Measurements from ENCODE around the gene SLC23A2. TPM values are rescaled to one million over a fixed set of nuclear protein-coding genes. Genes with fewer than 3 reads are reported as not detected.
A peak's percentile ranks its signal among the peaks of the same experiment; 100 is the strongest.

The SLC23A2 gene
- polyA plus RNA-seq, 3 donors = 3.3 to 28.4 (median 6.4) TPM

DNA sequence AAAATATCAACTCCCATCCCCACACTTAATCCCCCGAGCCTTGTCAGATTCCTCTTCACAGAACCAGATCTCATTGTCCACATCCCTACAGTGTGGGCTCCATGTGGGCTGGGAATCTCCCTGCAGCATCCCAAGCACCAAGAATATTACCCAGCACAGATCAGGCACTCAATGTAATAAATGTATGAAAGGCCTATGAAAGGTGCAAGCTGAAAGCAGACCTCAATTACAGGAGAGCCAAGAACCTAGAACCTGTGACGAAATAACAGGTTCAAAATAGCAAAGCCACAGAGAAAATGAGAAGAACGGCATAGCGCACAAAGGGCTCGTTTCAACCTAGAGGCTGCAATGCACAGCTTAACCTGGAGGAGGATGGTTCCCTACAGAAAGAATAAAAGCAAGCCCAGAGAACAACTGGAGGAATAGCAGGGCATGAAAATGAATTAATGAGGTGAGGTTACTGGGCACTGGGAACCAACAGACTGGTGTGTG lies 3.1 kb downstream of the SLC23A2 start:
- peak overlapping the region in 2 of 7 donors; percentile 43 to 55 for H3K27ac Mint-ChIP-seq
- Histone ChIP-seq H2AFZ (ENCODE audit: insufficient read depth, low read depth, low read length, poor library complexity, severe bottlenecking) (no peak overlapping the region), H3K9ac (ENCODE audit: insufficient read depth, low read length, poor library complexity, severe bottlenecking) (no peak overlapping the region), H3K27me3 (ENCODE audit: control insufficient read depth in 2 of 2, insufficient read depth in 2 of 2, low read length in 2 of 2) (no peaks in the 10 kb centered on the region), H4K20me1 (ENCODE audit: insufficient read depth, low read length) (peaks cover 66% of the 10 kb centered on the region), H3K36me3 (replicated peaks in 1 of 2; ENCODE audit: control insufficient read depth in 1 of 2, insufficient read depth in 2 of 2, low read length in 2 of 2) (no peaks in the 10 kb centered on the region), H3K79me2 (ENCODE audit: insufficient read depth, low read length) (peaks cover 77% of the 10 kb centered on the region), H3K27ac (ENCODE audit: low read depth in 1 of 2, low read length in 2 of 2) (no peak overlapping the region), H3K4me1 (ENCODE audit: control insufficient read depth in 1 of 2, insufficient read depth in 2 of 2, low read length in 2 of 2) (peaks cover 34 to 38% of the 10 kb centered on the region in 2 donors), H3K4me2 (replicated peaks; ENCODE audit: extremely low read depth, low read length, poor library complexity, severe bottlenecking) (no peak overlapping the region), H3K4me3 (replicated peaks in 1 of 3; ENCODE audit: low read depth in 2 of 3, low read length in 3 of 3) (no peak overlapping the region), H3K9me3 (replicated peaks in 1 of 2; ENCODE audit: control insufficient read depth in 1 of 2, insufficient read depth in 1 of 2, low read length in 2 of 2) (no peaks in the 10 kb centered on the region)
- TF ChIP-seq, protein P1, sequence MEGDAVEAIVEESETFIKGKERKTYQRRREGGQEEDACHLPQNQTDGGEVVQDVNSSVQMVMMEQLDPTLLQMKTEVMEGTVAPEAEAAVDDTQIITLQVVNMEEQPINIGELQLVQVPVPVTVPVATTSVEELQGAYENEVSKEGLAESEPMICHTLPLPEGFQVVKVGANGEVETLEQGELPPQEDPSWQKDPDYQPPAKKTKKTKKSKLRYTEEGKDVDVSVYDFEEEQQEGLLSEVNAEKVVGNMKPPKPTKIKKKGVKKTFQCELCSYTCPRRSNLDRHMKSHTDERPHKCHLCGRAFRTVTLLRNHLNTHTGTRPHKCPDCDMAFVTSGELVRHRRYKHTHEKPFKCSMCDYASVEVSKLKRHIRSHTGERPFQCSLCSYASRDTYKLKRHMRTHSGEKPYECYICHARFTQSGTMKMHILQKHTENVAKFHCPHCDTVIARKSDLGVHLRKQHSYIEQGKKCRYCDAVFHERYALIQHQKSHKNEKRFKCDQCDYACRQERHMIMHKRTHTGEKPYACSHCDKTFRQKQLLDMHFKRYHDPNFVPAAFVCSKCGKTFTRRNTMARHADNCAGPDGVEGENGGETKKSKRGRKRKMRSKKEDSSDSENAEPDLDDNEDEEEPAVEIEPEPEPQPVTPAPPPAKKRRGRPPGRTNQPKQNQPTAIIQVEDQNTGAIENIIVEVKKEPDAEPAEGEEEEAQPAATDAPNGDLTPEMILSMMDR (IDR thresholded peaks at IDR 0.05) = peak; percentile 50
- WGBS (ENCODE audit: insufficient coverage) = 31% methylated on average over 5 of the region's 5 CpGs
- H3K4me1 Mint-ChIP-seq = peaks cover 49% of the 10 kb centered on the region
- DNase-seq = peak; percentile 29 to 36 (median 33)
- H3K4me3 Mint-ChIP-seq = no peak overlapping the region
- H3K36me3 Mint-ChIP-seq = peaks cover 3 to 4% of the 10 kb centered on the region in 2 donors
- intact Hi-C loops (cut with micrococcal nuclease) = no loop called here
- H3K9me3 Mint-ChIP-seq = peaks cover 0 to 3% (median 0%) of the 10 kb centered on the region in 7 donors
- peaks cover 0 to 2% (median 0%) of the 10 kb centered on the region in 3 donors for H3K27me3 Mint-ChIP-seq (ENCODE audit: low read depth in 3 of 3)

DNA sequence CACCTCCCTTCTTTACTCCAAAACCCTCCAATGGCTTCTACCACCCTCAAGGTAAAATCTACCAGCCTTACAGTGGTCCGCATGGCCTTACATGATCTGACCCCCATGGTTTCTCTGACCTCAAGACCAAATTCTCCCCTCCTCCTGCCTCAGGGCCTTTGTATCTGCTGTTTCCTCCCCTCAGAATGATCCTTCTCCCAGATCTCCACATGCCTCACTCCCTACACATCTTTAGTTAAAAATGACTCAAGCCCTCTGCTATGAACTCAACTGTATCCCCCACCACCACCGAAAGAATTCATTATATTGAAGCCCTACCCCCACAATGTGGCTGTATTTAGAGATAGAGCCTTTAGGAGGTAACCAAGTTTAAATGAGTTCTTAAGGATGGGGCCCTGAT lies 4.1 kb downstream of the SLC23A2 start:
- Histone ChIP-seq H3K27me3 (ENCODE audit: control insufficient read depth in 2 of 2, insufficient read depth in 2 of 2, low read length in 2 of 2) (no peaks in the 10 kb centered on the region), H3K27ac (ENCODE audit: low read depth in 1 of 2, low read length in 2 of 2) (no peak overlapping the region), H3K79me2 (ENCODE audit: insufficient read depth, low read length) (peaks cover 87% of the 10 kb centered on the region), H3K4me3 (replicated peaks in 1 of 3; ENCODE audit: low read depth in 2 of 3, low read length in 3 of 3) (no peak overlapping the region), H3K4me2 (replicated peaks; ENCODE audit: extremely low read depth, low read length, poor library complexity, severe bottlenecking) (no peak overlapping the region), H4K20me1 (ENCODE audit: insufficient read depth, low read length) (peaks cover 71% of the 10 kb centered on the region), H3K9ac (ENCODE audit: insufficient read depth, low read length, poor library complexity, severe bottlenecking) (no peak overlapping the region), H3K4me1 (ENCODE audit: control insufficient read depth in 1 of 2, insufficient read depth in 2 of 2, low read length in 2 of 2) (peaks cover 34 to 37% of the 10 kb centered on the region in 2 donors), H3K9me3 (replicated peaks in 1 of 2; ENCODE audit: control insufficient read depth in 1 of 2, insufficient read depth in 1 of 2, low read length in 2 of 2) (no peaks in the 10 kb centered on the region), H3K36me3 (replicated peaks in 1 of 2; ENCODE audit: control insufficient read depth in 1 of 2, insufficient read depth in 2 of 2, low read length in 2 of 2) (no peaks in the 10 kb centered on the region), H2AFZ (ENCODE audit: insufficient read depth, low read depth, low read length, poor library complexity, severe bottlenecking) (no peak overlapping the region)
- Mint-ChIP-seq H3K27ac (peak overlapping the region in 1 of 7 donors; percentile 4), H3K4me1 (peaks cover 49% of the 10 kb centered on the region), H3K4me3 (no peak overlapping the region), H3K36me3 (peaks cover 3 to 4% of the 10 kb centered on the region in 2 donors), H3K9me3 (peaks cover 0 to 3% (median 0%) of the 10 kb centered on the region in 7 donors), H3K27me3 (ENCODE audit: low read depth in 3 of 3) (no peaks in the 10 kb centered on the region)
- intact Hi-C loops (cut with micrococcal nuclease) = no loop called here
- 100% methylated on average over 1 of the region's 2 CpGs for WGBS (ENCODE audit: insufficient coverage)
- DNase-seq = no peak
- TF ChIP-seq, protein P1 (IDR thresholded peaks at IDR 0.05) = no peak
